ENCODE data around the gene SNRPA. TPM values are rescaled to one million over a fixed set of nuclear protein-coding genes. Genes with fewer than 3 reads are reported as not detected.
A peak's percentile ranks its signal among the peaks of the same experiment; 100 is the strongest.

SNRPA gene
- total and polyA plus RNA-seq, 2 of the 4 experiments (the other 2 are of a cell fraction) = 30.3 to 81.3 TPM

DNA sequence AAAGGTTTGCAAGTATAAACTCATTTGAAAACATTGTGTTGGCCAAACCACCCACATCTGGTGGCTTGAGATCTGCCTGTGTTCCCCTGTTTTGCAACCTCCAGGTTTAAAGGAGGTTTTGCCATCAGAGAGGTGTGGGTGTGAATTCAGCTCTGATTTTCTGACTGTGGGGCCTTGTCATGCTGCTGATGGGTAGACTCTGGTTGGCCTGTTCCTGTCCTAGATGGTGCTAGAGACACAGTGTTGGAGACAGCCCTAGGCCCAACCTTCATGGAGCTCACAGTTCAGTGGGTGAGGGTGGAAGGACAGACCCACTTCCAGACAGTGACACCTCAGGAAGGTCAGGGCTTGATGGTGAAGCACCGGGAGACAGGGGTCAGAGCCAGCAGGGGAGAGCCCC is 34.5 kb downstream of the SNRPA start:
- no peaks in the 10 kb centered on the region for H3K27me3 ChIP-seq (ENCODE audit: control insufficient read depth, insufficient read depth, low read length)
- peak overlapping the region; percentile 60 for H2AK9ac ChIP-seq (replicated peaks; ENCODE audit: low read depth, low read length, poor library complexity)
- H3K4me1 ChIP-seq (ENCODE audit: control insufficient read depth, insufficient read depth, low read length) = no peaks in the 10 kb centered on the region
- no peak overlapping the region for H4K8ac ChIP-seq (ENCODE audit: low read depth in 2 of 2, low read length in 2 of 2)
- WGBS, 2 experiments (ENCODE audit: extremely low coverage in 2 of 2, insufficient read length in 1 of 2) = 33% methylated on average over 1 of the region's 1 CpG; no CpG with 5 or more reads in 1 of the 2 experiments
- no peak overlapping the region for H3K56ac ChIP-seq (ENCODE audit: extremely low read depth, insufficient read depth, low read length)
- H3K14ac ChIP-seq (replicated peaks; ENCODE audit: low read depth, low read length) = no peak overlapping the region
- BruUV-seq (replicated peaks) = no TSS peak
- no peak overlapping the region for H2AK5ac ChIP-seq (ENCODE audit: low read depth, low read length)
- H3K4me2 ChIP-seq (ENCODE audit: low read depth, low read length) = no peak overlapping the region
- no peak overlapping the region for H3K23ac ChIP-seq (ENCODE audit: low read depth, low read length)
- no peak overlapping the region for H3K4ac ChIP-seq (ENCODE audit: low read depth, low read length)
- H3K9me1 ChIP-seq (ENCODE audit: insufficient read depth, low read length) = peaks cover 3% of the 10 kb centered on the region; the same call in 1 of the 2 replicates
- H3K18ac ChIP-seq (ENCODE audit: low read depth, low read length) = no peak overlapping the region
- H3K9me3 ChIP-seq (ENCODE audit: control insufficient read depth, insufficient read depth, low read length) = no peaks in the 10 kb centered on the region
- H2BK5ac ChIP-seq (ENCODE audit: low read depth, low read length, poor library complexity, severe bottlenecking) = no peak overlapping the region
- no peak overlapping the region for H2AFZ ChIP-seq (replicated peaks; ENCODE audit: low read length, poor library complexity)
- dilution Hi-C loops (cut with HindIII; ENCODE audit: low sequenced_read_pairs, unreplicated experiment) = no loop called here
- H2BK120ac ChIP-seq (ENCODE audit: low read depth, low read length) = no peak overlapping the region
- peaks cover 12% of the 10 kb centered on the region for H3K36me3 ChIP-seq (ENCODE audit: control insufficient read depth, insufficient read depth, low read length)
- in situ Hi-C loops (cut with MboI; ENCODE audit: low sequenced_read_pairs) = no loop called here
- no peak overlapping the region for H3K27ac ChIP-seq (ENCODE audit: insufficient read depth, low read length)
- TF ChIP-seq NFE2L2 (IDR thresholded peaks at IDR 0.05; ENCODE audit: low read depth, low read length) (no peak), MAZ (IDR thresholded peaks at IDR 0.05; ENCODE audit: borderline replicate concordance, low read depth, low read length) (no peak), CEBPB (IDR thresholded peaks at IDR 0.05; ENCODE audit: low read depth, low read length) (no peak), MAFK (IDR thresholded peaks at IDR 0.05; ENCODE audit: low read depth, low read length) (no peak), RFX5 (IDR thresholded peaks at IDR 0.05; ENCODE audit: low read depth, low read length) (no peak), RAD21 (IDR thresholded peaks at IDR 0.05; ENCODE audit: low read length) (no peak), MXI1 (IDR thresholded peaks at IDR 0.05; ENCODE audit: borderline replicate concordance, low read depth, low read length) (no peak), POLR2A (IDR thresholded peaks at IDR 0.05; ENCODE audit: low read depth, low read length) (no peak), BHLHE40 (IDR thresholded peaks at IDR 0.05; ENCODE audit: low read depth, low read length) (no peak), RCOR1 (IDR thresholded peaks at IDR 0.05; ENCODE audit: insufficient replicate concordance, low read length) (no peak), FOS (IDR thresholded peaks at IDR 0.05; ENCODE audit: low read depth, low read length) (no peak)
- TF ChIP-seq, protein P1, sequence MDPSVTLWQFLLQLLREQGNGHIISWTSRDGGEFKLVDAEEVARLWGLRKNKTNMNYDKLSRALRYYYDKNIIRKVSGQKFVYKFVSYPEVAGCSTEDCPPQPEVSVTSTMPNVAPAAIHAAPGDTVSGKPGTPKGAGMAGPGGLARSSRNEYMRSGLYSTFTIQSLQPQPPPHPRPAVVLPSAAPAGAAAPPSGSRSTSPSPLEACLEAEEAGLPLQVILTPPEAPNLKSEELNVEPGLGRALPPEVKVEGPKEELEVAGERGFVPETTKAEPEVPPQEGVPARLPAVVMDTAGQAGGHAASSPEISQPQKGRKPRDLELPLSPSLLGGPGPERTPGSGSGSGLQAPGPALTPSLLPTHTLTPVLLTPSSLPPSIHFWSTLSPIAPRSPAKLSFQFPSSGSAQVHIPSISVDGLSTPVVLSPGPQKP (IDR thresholded peaks at IDR 0.05; ENCODE audit: borderline replicate concordance, low read depth, low read length) = no peak
- TF ChIP-seq, protein P2, sequence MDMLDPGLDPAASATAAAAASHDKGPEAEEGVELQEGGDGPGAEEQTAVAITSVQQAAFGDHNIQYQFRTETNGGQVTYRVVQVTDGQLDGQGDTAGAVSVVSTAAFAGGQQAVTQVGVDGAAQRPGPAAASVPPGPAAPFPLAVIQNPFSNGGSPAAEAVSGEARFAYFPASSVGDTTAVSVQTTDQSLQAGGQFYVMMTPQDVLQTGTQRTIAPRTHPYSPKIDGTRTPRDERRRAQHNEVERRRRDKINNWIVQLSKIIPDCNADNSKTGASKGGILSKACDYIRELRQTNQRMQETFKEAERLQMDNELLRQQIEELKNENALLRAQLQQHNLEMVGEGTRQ (IDR thresholded peaks at IDR 0.05; ENCODE audit: low read depth, low read length) = no peak
- TF ChIP-seq, protein P3, sequence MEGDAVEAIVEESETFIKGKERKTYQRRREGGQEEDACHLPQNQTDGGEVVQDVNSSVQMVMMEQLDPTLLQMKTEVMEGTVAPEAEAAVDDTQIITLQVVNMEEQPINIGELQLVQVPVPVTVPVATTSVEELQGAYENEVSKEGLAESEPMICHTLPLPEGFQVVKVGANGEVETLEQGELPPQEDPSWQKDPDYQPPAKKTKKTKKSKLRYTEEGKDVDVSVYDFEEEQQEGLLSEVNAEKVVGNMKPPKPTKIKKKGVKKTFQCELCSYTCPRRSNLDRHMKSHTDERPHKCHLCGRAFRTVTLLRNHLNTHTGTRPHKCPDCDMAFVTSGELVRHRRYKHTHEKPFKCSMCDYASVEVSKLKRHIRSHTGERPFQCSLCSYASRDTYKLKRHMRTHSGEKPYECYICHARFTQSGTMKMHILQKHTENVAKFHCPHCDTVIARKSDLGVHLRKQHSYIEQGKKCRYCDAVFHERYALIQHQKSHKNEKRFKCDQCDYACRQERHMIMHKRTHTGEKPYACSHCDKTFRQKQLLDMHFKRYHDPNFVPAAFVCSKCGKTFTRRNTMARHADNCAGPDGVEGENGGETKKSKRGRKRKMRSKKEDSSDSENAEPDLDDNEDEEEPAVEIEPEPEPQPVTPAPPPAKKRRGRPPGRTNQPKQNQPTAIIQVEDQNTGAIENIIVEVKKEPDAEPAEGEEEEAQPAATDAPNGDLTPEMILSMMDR (conservative IDR thresholded peaks at IDR 0.05; ENCODE audit: low read depth, low read length) = no peak
- POLR2A ChIA-PET (ENCODE audit: unreplicated experiment) = no interaction called here
- H2BK20ac ChIP-seq (ENCODE audit: low read depth, low read length) = no peak overlapping the region
- peaks cover 0 to 3% of the 10 kb centered on the region in 2 experiments; a peak in 2 of 4 replicates for H3K79me1 ChIP-seq (ENCODE audit: low read depth in 1 of 2, low read length in 2 of 2)
- H4K91ac ChIP-seq (ENCODE audit: insufficient read depth, low read depth, low read length) = no peak overlapping the region
- H3K9ac ChIP-seq (ENCODE audit: low read depth, low read length) = no peak overlapping the region
- intact Hi-C loops (cut with micrococcal nuclease) = no loop called here
- no peaks in the 10 kb centered on the region for H4K20me1 ChIP-seq (ENCODE audit: insufficient read depth, low read length)
- H3K4me3 ChIP-seq (ENCODE audit: insufficient read depth, low read depth, low read length) = no peak overlapping the region
- DNase-seq (no peak), ATAC-seq (ENCODE audit: low read depth) (no peak)
- H2BK15ac ChIP-seq (ENCODE audit: low read depth, low read length) = no peak overlapping the region
- H4K5ac ChIP-seq (ENCODE audit: low read depth, low read length) = no peak overlapping the region
- CTCF ChIA-PET = no interaction called here
